ENCODE data around the gene CCDC28B. TPM values are rescaled to one million over a fixed set of nuclear protein-coding genes. Genes with fewer than 3 reads are reported as not detected.

The CCDC28B gene
- total and polyA plus RNA-seq, 2 of the 13 experiments (the other 11 are each of a cell fraction or from before 2014, with no cell fraction given), result 2.6 to 3.5 TPM

GRCh38 chr1:32249831-32250525 lies 49.6 kb downstream of the CCDC28B start (continued):
- TF ChIP-seq NFRKB (IDR thresholded peaks at IDR 0.05) (no peak), SNAPC2 (CRISPR knock-in tag; IDR thresholded peaks at IDR 0.05) (peak; percentile 23; the same call in 1 of the 2 replicates), ZNF766 (CRISPR knock-in tag; IDR thresholded peaks at IDR 0.05; ENCODE audit: borderline replicate concordance) (0 out of 2 replicates have a peak, but pooled peaks have one; percentile 35), FOXA1 (IDR thresholded peaks at IDR 0.05) (no peak), FOXA1 (CRISPR knock-in tag; IDR thresholded peaks at IDR 0.05) (no peak), FOSL1 (CRISPR knock-in tag; IDR thresholded peaks at IDR 0.05; ENCODE audit: borderline replicate concordance) (0 out of 2 replicates have a peak, but pooled peaks have one; percentile 49), NR2C2 (CRISPR knock-in tag; IDR thresholded peaks at IDR 0.05; ENCODE audit: borderline replicate concordance) (peak; percentile 96), SATB2 (CRISPR knock-in tag; IDR thresholded peaks at IDR 0.05) (no peak), ZBTB10 (CRISPR knock-in tag; IDR thresholded peaks at IDR 0.05; ENCODE audit: borderline replicate concordance) (peak; percentile 64; the same call in 1 of the 2 replicates), ZBTB46 (CRISPR knock-in tag; IDR thresholded peaks at IDR 0.05; ENCODE audit: borderline replicate concordance) (no peak), SCMH1 (CRISPR knock-in tag; IDR thresholded peaks at IDR 0.05; ENCODE audit: borderline replicate concordance) (no peak), SKI (IDR thresholded peaks at IDR 0.05; ENCODE audit: partially characterized antibody) (peak; percentile 84)
